Hepatocyte (in vitro differentiated cells): ENCODE results near the gene ZNF91.

Source experiments
- CTCF ChIP-seq: fragments of 200-600 bp; sonication (generic); IDR thresholded peaks from 2 replicates; pipeline ENCODE4 v1.5.1; 2016; ENCODE audit warnings: antibody characterized with exemption, mild to moderate bottlenecking; ENCODE audit not compliant: poor library complexity
- EZH2 ChIP-seq: fragments of 200-600 bp; sonication (generic); IDR thresholded peaks from 2 replicates; pipeline ENCODE4 v1.6.1; 2016; ENCODE audit warnings: antibody characterized with exemption, mild to moderate bottlenecking, borderline replicate concordance
- EZH2phosphoT487 ChIP-seq: fragments of 200-600 bp; sonication (generic); IDR thresholded peaks from one replicate; pipeline ENCODE4 v1.6.1; 2018; ENCODE audit warnings: antibody characterized with exemption, mild to moderate bottlenecking, low read depth, moderate library complexity; ENCODE audit not compliant: unreplicated experiment, severe bottlenecking

- TF ChIP-seq CTCF = no peak
- no peak for TF ChIP-seq EZH2
- no peak for TF ChIP-seq EZH2phosphoT487
Measured at GRCh38 chr19:23346696-23347095, 48.6 kb downstream of the ZNF91 start.
